BE2C (cell line): ENCODE results near the gene ARFRP1.

Experiments used
- DNase-seq: peaks from one replicate; pipeline ENCODE4 v3.0.0-alpha.2; 2020
- H3K27me3 ChIP-seq: fragments of 250-450 bp; sonication (Bioruptor Pico); 2 replicates; pipeline ENCODE4 v1.5.1; 2020; ENCODE audit warnings: mild to moderate bottlenecking
- H3K36me3 ChIP-seq: fragments of 250-450 bp; sonication (Bioruptor Pico); 2 replicates; pipeline ENCODE4 v1.5.1; 2020; ENCODE audit warnings: mild to moderate bottlenecking
- H3K4me1 ChIP-seq: fragments of 250-450 bp; sonication (Bioruptor Pico); 2 replicates; pipeline ENCODE4 v1.5.1; 2020
- H3K4me3 ChIP-seq: 2 replicates; pipeline ENCODE4 v1.5.1; 2011; ENCODE audit warnings: low read depth, low read length
- H3K9me3 ChIP-seq: fragments of 250-450 bp; sonication (Bioruptor Pico); 2 replicates; pipeline ENCODE4 v1.5.1; 2020
- TF ChIP-seq, protein P1 (sequence below): IDR thresholded peaks from 2 replicates; pipeline ENCODE4 v1.5.1; 2012; ENCODE audit warnings: mild to moderate bottlenecking, low read depth, low read length

The ARFRP1 gene

GRCh38 chr20:63744574-63745423 lies 37.0 kb upstream of the ARFRP1 start:
- H3K9me3 ChIP-seq = no peaks in the 10 kb centered on the region
- DNase-seq = no peak
- peaks cover 3% of the 10 kb centered on the region for H3K4me1 ChIP-seq

GRCh38 chr20:63744158-63744557 lies 36.4 kb upstream of the ARFRP1 start:
- Histone ChIP-seq H3K4me1 (peaks cover 4% of the 10 kb centered on the region), H3K4me3 (no peak overlapping the region), H3K36me3 (peaks cover 14% of the 10 kb centered on the region), H3K9me3 (no peaks in the 10 kb centered on the region), H3K27me3 (peaks cover 2% of the 10 kb centered on the region; the same call in 1 of the 2 replicates)
- TF ChIP-seq, protein P1, sequence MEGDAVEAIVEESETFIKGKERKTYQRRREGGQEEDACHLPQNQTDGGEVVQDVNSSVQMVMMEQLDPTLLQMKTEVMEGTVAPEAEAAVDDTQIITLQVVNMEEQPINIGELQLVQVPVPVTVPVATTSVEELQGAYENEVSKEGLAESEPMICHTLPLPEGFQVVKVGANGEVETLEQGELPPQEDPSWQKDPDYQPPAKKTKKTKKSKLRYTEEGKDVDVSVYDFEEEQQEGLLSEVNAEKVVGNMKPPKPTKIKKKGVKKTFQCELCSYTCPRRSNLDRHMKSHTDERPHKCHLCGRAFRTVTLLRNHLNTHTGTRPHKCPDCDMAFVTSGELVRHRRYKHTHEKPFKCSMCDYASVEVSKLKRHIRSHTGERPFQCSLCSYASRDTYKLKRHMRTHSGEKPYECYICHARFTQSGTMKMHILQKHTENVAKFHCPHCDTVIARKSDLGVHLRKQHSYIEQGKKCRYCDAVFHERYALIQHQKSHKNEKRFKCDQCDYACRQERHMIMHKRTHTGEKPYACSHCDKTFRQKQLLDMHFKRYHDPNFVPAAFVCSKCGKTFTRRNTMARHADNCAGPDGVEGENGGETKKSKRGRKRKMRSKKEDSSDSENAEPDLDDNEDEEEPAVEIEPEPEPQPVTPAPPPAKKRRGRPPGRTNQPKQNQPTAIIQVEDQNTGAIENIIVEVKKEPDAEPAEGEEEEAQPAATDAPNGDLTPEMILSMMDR = no peak
- DNase-seq = no peak

More at GRCh38 chr20:63744574-63745423, 37.0 kb upstream of the ARFRP1 start:
- Histone ChIP-seq H3K4me3 (no peak overlapping the region), H3K27me3 (no peaks in the 10 kb centered on the region), H3K36me3 (peaks cover 14% of the 10 kb centered on the region)
- TF ChIP-seq, protein P1 = no peak

- Histone ChIP-seq H3K9me3 (no peaks in the 10 kb centered on the region), H3K27me3 (peaks cover 3% of the 10 kb centered on the region; the same call in 1 of the 2 replicates), H3K4me3 (no peak overlapping the region), H3K4me1 (peaks cover 6% of the 10 kb centered on the region), H3K36me3 (peaks cover 14% of the 10 kb centered on the region)
- no peak for DNase-seq
- TF ChIP-seq, protein P1 = no peak
These were observed 35.6 kb upstream of the ARFRP1 start for GRCh38 chr20:63743210-63743970.

DNA sequence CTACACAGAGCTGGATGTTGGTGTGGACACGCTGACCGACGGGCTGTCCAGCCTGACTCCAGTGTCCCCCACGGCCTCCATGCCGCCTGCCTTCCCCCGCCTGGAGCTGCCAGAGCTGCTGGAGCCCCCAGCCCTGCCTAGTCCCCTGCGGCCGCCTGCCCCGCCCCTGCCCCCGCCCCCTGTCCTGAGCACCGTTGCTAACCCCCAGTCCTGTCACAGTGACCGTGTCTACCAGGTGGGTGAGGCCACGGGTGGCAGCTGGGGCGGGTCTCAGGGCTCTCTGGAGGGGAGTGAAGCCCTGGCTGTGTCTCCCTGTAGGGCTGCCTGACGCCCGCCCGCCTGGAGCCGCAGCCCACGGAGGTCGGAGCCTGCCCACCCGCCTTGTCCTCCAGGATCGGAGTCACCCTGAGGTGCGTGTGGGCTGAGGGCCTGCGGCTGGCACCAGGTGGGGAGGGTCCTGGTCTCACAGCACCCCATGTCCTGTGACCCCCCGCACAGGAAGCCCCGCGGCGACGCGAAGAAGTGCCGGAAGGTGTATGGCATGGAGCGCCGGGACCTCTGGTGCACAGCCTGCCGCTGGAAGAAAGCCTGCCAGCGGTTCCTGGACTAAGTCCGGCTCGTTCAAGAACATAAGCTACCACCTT lies 34.7 kb upstream of the ARFRP1 start:
- TF ChIP-seq, protein P1 = no peak
- Histone ChIP-seq H3K4me3 (no peak overlapping the region), H3K9me3 (no peaks in the 10 kb centered on the region), H3K4me1 (peaks cover 3% of the 10 kb centered on the region), H3K27me3 (peaks cover 3% of the 10 kb centered on the region; the same call in 1 of the 2 replicates), H3K36me3 (peaks cover 14% of the 10 kb centered on the region)
- peak; percentile 18 for DNase-seq

DNA sequence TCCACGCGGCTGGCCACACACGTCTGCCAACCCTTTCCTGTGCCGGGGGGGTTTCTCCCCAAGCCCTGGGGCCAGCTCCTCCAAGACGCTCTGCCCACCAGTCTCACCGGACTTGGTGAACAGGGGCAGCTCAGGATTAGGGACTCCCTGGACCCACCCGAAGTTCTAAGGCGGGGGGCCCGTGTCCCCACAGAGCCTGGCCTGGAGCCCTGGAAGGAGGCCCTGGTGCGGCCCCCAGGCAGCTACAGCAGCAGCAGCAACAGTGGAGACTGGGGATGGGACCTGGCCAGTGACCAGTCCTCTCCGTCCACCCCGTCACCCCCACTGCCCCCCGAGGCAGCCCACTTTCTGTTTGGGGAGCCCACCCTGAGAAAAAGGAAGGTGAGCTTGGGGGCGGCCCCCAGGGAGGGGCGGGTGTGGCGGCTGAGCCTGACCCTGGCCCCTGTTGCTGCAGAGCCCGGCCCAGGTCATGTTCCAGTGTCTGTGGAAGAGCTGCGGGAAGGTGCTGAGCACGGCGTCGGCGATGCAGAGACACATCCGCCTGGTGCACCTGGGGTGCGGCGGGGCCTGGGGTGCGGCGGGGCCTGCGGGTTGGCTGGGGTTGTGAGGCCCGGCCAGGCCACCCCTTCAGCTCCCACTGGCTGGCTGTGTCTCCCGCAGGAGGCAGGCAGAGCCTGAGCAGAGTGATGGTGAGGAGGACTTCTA lies 34.1 kb upstream of the ARFRP1 start:
- peaks cover 3% of the 10 kb centered on the region for H3K4me1 ChIP-seq
- no peak for DNase-seq
- peaks cover 14% of the 10 kb centered on the region for H3K36me3 ChIP-seq
- H3K27me3 ChIP-seq = peaks cover 3% of the 10 kb centered on the region; the same call in 1 of the 2 replicates
- H3K4me3 ChIP-seq = peak overlapping the region; percentile 72
- no peaks in the 10 kb centered on the region for H3K9me3 ChIP-seq
- TF ChIP-seq, protein P1 = no peak
